GM04504 (cell line): ENCODE data around the gene EZR.

Experiments
- DNase-seq: peaks from one replicate; pipeline ENCODE4 v3.0.0-alpha.2; 2012; ENCODE audit warnings: low read depth

EZR gene

DNA sequence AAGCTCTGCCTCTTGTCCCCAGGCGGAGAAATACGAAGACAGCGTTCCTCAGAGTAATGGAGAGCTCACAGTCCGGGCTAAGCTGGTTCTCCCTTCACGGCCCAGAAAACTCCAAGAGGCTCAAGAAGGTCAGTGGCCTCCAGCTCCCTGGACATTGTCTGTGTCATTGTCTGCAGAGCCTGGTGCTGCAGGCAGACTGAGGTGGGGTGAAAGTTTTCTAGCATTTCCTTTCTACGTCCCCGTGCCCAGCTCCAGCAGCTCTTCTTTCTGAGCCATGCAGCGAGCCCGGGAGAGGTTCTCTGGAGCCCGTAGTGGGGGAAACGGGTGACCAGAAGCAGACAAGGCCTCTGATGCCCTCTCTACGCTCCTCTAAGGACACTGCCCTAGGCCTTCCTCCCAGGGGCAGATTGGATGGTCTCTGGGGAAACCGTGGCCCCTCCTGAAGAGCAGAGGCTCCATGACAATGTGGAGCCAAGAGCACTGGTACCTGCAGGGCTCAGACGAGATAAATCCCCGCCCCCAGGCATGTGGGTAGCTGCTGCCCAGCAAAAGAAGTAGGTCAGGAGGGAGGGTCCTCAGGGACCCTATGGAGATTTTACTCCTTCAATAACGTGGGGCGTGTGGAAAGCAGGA lies 58.4 kb downstream of the EZR start:
- DNase-seq = no peak

DNA sequence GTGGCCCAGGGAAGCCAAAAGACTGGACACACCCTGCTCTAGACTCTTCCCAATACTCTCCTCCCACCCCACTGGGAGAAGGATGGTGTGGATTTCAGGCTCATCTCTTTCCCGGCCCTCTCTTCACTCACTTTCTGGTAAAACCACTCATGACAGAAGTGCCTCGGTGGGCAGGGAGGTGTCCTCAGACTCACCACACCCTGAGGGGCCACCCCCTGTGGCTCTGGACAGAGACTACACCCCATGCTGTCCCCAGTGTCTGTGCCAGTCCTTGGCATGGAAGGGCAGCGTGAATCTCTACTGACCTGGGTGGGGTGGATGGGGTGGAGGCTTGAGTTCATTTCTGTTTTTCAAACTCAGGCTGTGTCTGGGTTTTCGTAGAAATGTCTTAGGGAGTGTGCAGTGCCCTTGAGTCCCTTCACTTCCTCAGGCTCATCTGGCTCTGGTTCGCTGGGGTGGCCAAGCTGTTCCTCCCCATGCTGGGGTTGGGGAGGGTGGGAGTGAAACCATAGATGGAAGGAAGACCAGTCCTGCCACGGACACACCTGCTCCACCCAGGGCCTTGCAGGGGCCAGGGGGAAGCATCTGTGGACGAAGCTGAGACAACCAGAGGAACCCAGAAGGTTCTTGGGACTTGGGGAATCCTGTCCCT lies 59.1 kb downstream of the EZR start:
- DNase-seq = no peak

DNA sequence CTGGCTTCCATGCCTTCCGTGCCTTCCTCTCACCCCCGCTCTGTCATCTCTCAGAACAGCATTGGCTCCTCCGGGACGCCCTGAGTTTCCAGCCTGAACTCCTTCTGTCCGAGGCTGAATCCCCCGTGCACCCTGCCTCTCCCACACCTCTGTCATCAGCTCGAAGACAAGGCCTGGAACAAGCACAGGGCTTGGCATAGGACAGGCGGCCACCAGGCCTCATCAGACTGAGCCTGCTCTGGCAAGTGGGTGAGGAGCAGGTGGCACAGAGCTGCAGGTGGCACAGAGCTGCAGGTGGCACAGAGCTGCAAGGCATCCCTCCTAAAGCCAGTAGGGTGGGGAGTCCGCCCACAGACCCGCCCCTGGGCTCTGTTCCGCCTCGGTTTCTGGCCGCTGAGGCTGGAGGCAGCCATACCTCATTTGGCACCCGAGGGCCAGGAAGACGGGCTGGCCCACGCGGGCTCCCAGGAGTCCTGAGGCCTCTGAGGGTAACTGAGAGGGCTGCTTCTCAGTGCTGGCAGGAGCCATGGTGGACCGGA lies 60.2 kb downstream of the EZR start:
- no peak for DNase-seq

DNA sequence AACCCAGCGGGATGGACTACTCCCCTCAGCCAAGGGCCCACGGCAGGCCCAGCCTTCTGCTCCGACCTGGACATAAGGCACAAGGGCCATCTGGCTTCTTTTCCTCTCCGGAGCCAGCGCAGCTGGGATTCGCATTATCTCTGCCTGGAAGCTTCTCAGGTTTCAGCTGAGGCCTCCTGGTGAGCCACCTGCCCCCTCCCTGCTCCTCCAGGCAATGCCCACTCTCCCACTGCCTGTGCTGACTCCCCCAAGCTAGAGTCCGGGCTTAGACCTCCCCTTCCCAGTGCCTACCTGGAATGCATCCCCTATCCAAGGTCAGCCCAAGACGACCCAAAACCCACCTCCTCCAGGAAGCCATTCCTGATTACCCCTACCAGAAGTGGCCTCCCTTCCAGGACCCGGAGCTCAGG lies 60.7 kb downstream of the EZR start:
- DNase-seq = no peak

DNA sequence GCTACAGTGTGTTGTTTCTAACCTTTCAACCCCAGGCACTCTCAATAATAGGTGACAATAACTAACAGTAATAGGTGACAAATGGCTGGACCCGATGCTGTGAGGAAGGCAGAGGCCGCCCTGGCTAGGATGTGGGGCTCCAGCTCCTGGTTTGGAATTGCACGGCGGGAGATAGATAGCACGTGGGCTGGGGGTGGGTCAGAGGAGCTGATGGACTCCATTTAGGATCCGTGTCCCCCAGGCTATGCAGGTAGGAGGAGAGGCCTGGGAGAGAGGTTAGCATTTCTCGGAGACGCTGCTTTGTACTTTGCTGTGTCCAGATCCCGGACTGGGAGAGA lies 61.4 kb downstream of the EZR start:
- no peak for DNase-seq

DNA sequence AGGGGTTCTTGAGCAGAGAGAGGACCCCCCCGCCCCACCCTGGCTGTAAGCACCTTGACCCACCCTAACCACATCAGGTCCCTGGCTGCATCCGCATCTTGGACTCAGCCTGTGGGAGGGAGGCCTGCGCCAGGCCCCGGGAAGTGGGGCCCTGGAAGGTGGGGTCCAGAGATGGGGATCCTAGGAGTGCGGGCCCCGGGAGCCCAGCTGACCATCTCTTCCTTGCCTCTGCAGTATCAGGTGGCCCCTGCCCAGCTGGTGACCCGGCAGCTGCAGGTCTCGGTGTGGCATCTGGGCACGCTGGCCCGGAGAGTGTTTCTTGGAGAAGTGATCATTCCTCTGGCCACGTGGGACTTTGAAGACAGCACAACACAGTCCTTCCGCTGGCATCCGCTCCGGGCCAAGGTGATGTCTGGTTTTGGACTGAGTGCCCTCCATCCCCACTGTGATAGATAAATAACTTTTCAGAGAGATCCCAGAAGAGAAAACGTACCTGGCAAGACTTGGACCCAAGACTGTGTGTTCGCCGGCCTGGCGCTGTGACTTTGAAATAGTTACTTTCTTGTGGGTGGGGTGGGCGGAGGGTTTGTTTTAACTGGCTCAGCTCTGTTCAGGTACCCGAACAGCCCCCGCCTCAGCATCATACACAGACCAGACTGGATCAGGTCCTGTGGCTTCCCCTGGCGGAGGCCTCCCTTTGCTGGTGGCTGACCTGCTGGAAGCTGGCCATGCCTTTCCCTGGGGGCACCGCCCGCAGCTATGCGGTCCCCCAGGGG lies 62.0 kb downstream of the EZR start:
- DNase-seq = no peak

DNA sequence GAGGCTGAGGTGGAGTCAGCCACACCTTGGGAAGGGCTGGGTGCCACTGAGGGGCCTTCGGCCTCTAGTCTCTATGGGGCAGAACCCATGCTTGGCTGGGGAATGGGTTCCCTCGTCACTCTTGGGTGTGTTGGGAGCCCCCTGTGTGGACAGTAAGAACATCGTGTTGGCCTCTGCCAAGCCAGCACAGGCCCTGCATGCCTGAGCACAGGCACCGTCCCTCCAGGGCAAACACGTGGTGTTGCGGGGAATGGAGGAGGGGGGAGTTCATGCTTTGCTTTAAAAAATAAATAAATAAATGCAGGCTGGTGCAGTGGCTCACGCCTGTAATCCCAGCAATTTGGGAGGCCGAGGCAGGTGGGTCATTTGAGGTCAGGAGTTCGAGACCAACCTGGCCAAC lies 63.0 kb downstream of the EZR start:
- no peak for DNase-seq

DNA sequence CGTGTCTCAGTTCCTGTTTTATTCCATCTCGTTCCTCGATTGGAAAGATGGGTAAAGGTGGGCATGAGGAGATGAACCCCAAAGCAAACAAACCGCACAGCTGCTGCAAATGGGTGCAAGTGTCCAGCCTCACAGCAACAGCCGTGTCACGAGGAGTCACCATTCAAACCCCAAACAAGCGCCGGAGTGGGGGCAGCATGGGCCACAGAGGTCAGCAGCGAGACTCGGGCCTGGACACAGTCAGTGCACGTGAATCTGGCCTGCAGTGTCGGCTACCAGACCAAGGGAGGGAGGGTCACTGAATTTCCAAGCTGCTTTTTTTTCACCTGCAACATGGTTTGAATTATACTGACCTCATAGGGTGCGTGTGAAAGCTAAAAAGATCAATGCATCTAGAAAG lies 63.5 kb downstream of the EZR start:
- DNase-seq = no peak

DNA sequence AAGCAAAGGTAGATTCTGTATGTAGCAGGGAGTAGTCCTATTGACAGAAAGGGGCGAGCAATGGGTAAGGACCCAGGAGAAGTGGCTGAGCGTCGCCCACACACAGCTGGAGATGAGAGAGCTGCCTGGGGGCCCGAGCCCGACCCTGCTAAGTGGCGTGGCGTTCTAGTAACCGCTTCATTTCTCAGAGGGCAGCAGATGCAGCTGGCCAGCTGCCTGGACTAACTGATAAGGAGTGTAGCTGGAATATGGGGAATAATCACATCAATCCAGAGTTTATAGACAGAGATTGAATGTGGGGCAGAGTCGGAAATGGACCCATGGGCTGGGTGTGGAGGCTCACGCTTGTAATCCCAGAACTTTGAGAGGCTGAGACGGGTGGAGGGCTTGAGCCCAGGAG lies 64.4 kb downstream of the EZR start:
- no peak for DNase-seq

DNA sequence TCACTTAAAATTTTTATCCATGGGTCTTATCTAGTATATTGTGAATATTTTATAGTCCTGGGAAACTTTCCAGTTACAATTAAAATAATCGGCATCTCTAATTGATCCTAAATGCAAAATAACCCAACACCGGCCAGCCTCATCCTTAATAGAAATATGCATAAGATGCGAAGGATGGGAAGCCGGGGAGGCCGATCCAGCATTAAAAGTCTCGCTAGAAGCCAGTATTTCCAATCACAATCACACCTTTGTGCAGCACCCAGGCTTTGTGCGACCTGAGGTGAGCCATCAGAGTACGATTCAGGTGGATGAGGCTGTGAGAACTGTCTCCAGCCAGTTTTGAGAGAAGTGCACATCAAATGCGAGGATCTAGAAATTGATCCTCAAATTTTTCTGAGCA lies 65.4 kb downstream of the EZR start:
- no peak for DNase-seq

DNA sequence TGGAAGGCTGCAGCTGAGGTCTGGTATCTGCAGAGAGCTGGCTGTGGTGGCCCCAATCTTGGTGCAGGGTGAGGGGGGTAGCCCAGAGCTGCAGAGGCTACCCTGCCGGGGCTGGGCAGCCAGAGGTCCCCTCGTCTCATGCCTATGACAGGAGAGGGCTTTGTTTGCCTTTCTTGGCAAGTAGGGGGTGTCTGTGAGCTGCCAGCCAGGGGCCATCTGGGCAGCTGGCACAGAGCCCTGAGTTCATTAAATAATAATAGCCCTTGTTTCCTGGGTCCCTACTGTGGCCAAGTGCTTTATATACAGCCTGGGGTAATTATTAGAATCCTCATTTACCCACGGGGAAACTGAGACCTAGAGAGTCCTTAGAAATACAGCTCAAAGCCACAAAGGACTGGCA lies 66.6 kb downstream of the EZR start:
- no peak for DNase-seq

DNA sequence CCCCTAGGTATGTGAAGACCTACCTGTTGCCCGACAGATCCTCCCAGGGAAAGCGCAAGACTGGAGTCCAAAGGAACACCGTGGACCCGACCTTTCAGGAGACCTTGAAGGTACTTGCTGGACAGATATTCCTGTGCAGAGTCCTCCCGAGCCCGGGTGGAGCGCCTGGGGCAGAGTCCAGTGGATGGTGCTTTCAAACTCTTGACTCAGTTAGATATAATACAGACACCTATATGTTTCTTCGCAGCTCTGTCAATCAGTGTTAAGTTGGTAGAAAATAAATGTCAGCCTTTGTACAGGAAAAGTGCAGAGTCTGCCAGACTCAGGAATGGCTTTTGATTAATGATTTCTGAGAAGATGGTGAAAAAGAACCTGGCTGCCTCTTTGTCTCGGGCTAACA lies 67.2 kb downstream of the EZR start:
- DNase-seq = no peak

DNA sequence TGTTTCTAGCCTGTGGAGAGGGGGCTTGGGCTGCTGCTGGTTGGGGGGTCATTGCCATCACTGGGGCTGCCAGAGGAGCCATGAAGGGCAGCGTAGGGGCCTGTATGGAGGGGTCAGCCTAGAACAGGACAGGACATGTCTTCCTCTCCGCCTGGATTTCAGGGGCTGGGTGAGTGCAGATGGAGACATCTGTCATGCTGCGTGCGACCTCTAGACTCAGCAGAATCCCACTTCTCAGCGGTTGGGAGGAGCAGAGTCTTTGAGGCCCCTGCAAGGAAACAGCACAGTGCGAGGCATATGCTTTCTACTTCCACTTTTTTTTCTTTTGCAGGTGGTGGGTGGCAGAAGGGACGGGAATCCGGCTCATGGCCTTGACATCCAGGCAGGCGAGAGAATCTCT lies 67.9 kb downstream of the EZR start:
- DNase-seq = no peak

DNA sequence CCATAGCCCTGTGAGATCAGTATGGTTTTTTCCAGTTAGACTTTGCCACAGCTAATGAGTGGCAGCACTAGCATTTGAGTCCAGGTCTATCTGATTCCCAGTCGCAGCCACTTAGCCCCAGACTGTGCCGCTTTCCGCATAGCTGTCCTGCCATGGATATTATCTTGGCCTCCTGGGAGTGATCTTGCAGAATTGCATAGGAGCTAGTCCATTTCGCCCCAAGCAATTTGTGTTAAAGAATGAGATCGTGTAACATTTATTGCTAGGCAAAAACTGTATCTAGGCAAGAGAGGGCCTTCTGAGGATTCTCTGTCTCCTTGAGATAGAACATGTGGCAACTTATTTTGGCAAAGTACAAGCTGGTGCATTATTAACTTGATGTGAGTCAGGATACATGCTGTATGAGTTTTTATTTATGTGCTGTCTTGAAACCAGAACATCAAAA lies 74.2 kb downstream of the EZR start:
- DNase-seq = no peak

DNA sequence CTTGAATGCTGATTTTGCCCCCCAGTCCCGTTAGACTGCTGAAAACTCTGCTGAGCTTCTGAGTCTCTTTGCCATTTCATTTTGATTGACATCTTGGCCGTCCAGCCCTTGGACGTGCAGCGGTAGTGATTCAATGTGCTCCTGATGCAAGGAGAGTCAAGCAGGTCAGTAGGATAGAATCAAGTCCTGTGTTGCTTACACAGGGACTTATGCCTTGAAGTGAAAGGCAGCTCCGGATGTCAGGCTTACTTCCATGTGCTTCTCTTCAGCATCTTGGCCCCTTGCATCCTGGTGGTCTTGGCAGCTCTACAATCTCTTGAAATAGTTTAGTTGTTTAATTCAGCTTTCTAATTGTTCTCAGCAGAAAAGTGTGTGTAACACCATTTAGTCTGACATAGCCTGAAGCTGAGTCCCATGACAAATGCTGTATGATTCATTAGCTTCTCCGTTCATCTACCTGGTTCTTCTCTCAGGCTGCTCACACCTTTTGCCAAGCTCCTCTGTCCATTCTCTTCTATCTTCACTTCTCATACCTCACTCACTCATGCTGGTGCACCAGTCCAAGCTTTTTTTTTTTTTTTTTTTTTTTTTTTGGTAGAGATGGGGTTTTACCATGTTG lies 76.0 kb downstream of the EZR start:
- DNase-seq = no peak

DNA sequence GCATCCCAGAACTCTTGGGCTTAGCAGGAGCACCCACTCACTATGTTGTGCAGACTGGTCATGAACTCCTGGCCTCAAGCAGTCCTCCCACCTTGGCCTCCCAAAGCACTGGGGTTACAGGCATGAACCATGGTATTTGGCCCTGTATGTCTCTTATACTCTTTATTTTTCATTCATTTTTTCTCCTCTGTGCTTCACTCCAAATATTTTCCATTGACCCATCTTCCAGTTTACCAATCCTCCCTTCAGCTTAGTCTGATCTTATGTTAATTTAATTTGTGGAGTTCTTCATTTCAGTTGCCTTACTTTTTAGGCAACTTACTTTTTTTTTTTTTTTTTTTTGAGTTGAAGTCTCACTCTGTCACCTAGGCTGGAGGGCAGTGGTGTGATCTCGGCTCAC lies 79.5 kb downstream of the EZR start:
- no peak for DNase-seq

DNA sequence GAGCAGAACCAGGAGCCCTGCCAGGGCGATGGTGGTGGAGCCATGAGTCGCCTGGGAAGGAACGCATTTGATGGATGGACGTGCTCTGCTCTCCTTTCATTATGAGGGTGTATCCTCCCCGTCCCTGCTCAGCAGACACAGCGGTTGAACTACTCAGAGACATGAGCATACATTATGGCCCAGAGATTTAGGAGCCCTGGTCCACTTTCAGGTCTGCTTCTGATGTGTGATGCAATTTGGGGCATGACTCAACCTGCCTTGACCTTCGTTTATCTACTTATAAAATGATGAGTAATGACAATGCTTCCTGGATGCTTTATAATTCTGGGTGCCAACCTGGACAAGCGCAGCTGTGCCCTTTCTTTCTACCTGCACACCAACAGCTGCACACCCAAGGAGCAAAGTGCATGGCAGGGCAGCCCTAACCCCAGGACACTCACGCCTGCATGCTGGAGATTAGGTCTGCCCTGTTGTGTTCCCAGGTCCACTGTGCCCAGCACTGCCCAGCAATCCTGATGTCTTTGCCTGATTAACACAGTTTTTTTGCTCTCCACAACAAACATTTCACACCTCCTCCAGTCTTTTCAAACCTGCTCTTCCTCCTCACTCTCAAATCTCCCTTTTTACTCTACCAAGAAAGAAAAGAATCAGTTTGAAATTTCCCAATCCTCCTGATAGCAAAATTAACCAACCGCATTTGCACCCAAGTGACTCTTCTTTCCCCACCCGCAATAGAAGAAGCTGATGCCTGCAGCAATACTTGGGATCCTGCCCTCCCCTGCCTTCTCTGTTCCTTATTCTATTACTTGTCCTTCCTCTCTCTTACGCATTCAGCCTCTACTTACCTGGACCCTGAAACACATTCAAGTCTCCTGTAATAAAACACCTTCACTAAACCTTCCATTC lies 81.2 kb downstream of the EZR start:
- DNase-seq = peak; percentile 23

DNA sequence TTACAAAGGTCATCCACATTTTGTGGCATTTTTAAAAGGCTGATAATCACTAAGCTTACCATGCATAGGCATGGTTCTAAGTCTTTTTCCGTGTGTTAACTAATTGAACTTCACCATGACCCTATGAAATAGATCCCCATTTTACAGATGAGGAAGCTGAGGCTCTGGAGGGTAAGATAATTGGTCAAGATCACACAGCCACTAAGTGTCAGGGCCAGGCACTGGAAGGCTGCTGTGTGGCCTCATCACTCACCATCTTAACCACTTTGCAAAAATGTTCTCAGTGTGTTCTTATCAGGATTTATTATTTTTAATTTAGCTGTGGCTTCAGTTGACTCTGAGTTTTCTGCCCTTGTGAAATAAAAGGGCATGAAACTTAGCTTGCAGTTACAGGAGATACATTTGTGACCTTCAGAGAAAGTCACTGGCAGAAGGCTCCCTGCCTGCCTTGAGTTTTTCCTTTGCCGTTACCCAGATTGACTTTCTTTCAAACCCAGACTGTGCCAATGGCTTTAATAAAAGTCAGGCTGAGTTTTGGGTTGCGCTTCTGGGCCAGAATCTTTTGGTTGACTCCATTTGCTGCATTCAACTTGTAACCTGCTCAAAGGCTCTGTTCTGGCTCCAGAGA lies 82.0 kb downstream of the EZR start:
- no peak for DNase-seq

DNA sequence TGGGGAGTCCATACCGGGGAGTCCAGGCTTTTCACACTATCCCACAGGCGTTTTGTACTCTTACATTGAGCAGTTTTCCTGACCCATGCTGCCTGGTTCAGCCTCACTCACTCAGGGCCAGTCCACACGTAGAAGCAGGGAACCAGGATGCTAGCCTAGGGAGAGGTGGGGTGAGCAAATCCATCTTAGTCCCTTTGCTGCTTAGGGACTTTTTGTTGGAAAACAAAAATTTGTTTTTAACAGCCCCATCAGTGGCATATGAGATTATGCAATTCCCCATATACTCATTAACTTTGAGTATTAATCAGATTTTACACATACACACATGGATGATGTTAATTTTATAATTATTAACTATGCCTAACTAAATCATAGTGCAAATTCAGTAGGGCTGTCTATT lies 84.2 kb downstream of the EZR start:
- DNase-seq = no peak

DNA sequence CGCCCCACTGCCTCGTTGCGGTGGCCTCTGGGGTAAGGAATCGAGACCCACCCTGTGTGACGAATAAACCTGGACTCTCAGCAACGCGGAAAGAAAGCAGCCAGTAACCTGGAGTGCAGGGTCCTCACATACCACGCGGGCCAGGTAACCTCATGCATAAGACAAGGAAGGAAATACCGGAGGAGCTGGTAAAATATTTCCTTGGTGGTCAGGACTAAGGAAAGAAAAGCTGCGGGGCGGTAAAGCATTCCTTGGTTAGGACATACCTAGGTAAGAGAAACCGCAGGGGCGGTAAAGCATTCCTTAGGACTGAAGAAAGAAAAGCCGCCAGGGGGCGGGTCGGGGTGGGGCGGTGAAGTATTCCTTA lies 88.6 kb downstream of the EZR start:
- DNase-seq = no peak

DNA sequence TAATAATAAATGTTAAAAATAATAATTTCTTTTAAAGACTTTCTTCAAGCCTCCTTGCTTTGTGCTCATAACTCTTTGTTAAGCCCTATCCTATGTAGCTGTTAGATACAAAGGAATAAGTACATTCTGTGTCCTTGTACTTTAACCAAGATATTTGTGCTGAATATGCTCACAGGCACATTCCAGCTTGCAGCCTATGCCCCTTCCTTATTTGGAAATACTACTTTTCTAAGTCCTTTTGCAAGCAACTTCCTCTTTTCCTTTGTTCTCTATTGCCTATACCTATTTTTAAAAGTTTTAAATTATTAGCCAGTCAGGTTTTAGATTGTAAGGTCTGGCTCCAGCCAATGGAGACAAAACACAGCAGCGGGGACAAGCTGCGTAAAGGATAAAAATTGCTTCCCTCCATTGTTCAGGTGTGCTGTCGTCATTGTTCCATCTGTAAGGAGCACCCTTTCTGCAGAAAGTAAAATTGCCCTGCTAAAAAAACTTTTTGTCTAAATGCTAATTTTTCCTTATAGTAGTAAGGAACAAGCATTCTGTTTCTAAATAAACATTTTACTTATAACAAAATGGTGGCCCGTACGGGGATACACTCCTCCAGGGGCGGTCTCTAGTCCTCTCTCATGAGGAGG lies 89.1 kb downstream of the EZR start:
- no peak for DNase-seq
